Measurements from ENCODE around the gene JAZF1.

Gene JAZF1

DNA sequence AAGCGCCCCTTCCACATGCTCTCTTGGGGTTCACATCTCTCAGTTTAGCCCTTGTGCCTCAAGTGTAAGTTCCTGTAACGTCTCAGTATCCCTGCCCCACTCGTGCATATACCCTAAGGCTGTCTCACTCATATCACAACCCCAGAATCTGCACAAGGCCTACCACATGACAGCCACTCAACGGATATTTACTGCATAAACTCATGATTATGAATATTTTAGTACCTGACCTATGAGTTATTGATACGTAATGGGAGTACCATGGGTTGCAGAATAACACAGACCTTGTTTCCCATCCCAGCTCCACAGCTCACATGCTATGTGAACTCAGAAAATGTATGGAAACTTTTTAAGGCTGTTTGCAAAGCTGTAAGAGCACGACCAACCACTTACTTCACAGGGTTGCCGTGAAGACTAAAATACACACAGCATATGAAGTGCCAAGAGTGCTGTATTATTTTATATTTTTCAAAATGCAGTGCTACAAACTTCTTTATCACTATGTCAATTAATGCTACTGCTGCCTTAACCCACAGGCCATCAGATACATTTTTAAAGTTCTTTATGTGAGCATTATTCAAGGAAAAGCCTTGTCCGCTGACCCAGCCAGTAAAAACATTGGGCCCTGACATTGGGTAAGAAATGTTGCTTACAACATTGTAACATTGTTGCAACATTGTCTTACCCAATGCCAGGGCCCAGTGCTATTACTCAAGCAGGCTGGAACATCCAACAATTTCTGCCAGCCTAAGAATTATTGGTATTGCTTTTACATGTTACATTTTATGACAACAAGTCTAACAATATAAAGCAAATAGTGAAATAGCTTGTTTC, 97.2 kb downstream of the JAZF1 start:
- TF ChIP-seq FOXP2 (optimal IDR thresholded peaks at IDR 0.05; ENCODE audit: borderline replicate concordance, extremely low read depth, extremely low read length, insufficient read depth) (no peak), POLR2AphosphoS5 (IDR thresholded peaks at IDR 0.05; ENCODE audit: low read depth, low read length) (no peak), TAF1 (IDR thresholded peaks at IDR 0.05; ENCODE audit: borderline replicate concordance, insufficient read depth, low read length) (no peak), SIN3A (IDR thresholded peaks at IDR 0.05; ENCODE audit: borderline replicate concordance, insufficient read depth, low read length) (no peak)
- TF ChIP-seq, protein P1, sequence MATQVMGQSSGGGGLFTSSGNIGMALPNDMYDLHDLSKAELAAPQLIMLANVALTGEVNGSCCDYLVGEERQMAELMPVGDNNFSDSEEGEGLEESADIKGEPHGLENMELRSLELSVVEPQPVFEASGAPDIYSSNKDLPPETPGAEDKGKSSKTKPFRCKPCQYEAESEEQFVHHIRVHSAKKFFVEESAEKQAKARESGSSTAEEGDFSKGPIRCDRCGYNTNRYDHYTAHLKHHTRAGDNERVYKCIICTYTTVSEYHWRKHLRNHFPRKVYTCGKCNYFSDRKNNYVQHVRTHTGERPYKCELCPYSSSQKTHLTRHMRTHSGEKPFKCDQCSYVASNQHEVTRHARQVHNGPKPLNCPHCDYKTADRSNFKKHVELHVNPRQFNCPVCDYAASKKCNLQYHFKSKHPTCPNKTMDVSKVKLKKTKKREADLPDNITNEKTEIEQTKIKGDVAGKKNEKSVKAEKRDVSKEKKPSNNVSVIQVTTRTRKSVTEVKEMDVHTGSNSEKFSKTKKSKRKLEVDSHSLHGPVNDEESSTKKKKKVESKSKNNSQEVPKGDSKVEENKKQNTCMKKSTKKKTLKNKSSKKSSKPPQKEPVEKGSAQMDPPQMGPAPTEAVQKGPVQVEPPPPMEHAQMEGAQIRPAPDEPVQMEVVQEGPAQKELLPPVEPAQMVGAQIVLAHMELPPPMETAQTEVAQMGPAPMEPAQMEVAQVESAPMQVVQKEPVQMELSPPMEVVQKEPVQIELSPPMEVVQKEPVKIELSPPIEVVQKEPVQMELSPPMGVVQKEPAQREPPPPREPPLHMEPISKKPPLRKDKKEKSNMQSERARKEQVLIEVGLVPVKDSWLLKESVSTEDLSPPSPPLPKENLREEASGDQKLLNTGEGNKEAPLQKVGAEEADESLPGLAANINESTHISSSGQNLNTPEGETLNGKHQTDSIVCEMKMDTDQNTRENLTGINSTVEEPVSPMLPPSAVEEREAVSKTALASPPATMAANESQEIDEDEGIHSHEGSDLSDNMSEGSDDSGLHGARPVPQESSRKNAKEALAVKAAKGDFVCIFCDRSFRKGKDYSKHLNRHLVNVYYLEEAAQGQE (IDR thresholded peaks at IDR 0.05; ENCODE audit: insufficient read depth in 1 of 2, low read depth in 2 of 2, low read length in 2 of 2): no peak

DNA sequence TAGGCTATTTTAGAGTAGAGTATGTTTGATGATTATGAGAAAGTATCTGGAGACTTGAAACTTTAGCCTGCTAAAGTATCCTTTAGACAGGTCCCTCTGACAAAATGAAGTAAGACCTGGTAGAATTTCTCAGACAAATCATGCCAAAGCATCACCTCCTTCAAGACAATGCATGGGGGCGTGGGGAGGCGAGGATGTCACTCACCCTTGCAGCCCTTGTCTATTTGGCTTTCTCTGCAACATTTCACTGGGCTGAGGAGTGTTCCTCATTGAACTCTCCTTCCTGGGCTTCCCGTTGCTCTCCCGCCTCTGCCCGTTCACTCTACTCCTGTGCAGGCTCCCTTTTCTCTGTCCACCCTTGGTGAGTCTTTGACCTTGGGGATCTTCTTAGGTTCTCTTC, 98.5 kb downstream of the JAZF1 start:
- no peak for TF ChIP-seq POLR2AphosphoS5 (IDR thresholded peaks at IDR 0.05; ENCODE audit: low read depth, low read length)
- no peak for TF ChIP-seq FOXP2 (optimal IDR thresholded peaks at IDR 0.05; ENCODE audit: borderline replicate concordance, extremely low read depth, extremely low read length, insufficient read depth)
- no peak for TF ChIP-seq SIN3A (IDR thresholded peaks at IDR 0.05; ENCODE audit: borderline replicate concordance, insufficient read depth, low read length)
- TF ChIP-seq, protein P1 (IDR thresholded peaks at IDR 0.05; ENCODE audit: insufficient read depth in 1 of 2, low read depth in 2 of 2, low read length in 2 of 2): no peak
- TF ChIP-seq TAF1 (IDR thresholded peaks at IDR 0.05; ENCODE audit: borderline replicate concordance, insufficient read depth, low read length): no peak

DNA sequence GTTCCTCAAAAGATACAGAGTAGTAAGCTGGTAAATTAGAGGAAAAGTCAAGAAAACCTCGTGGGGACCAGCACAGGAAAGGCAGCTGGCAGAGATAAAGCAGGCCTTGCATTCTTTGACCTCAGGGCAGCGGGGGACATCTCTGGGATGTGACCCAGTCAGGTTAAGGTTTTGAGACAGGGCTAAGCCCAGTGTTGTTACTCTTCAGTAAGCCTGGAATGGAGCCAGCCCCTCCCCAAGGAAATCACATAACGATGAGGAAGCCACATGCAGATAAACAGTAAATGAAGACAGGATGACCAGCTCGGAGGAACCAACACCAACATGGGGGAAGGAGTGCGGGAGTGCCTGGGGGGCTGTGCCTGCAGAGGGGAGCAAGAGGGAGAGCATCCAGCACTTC, 99.6 kb downstream of the JAZF1 start:
- TF ChIP-seq FOXP2 (optimal IDR thresholded peaks at IDR 0.05; ENCODE audit: borderline replicate concordance, extremely low read depth, extremely low read length, insufficient read depth) (no peak), SIN3A (IDR thresholded peaks at IDR 0.05; ENCODE audit: borderline replicate concordance, insufficient read depth, low read length) (no peak), POLR2AphosphoS5 (IDR thresholded peaks at IDR 0.05; ENCODE audit: low read depth, low read length) (no peak), TAF1 (IDR thresholded peaks at IDR 0.05; ENCODE audit: borderline replicate concordance, insufficient read depth, low read length) (no peak)
- TF ChIP-seq, protein P1 (IDR thresholded peaks at IDR 0.05; ENCODE audit: insufficient read depth in 1 of 2, low read depth in 2 of 2, low read length in 2 of 2): no peak

DNA sequence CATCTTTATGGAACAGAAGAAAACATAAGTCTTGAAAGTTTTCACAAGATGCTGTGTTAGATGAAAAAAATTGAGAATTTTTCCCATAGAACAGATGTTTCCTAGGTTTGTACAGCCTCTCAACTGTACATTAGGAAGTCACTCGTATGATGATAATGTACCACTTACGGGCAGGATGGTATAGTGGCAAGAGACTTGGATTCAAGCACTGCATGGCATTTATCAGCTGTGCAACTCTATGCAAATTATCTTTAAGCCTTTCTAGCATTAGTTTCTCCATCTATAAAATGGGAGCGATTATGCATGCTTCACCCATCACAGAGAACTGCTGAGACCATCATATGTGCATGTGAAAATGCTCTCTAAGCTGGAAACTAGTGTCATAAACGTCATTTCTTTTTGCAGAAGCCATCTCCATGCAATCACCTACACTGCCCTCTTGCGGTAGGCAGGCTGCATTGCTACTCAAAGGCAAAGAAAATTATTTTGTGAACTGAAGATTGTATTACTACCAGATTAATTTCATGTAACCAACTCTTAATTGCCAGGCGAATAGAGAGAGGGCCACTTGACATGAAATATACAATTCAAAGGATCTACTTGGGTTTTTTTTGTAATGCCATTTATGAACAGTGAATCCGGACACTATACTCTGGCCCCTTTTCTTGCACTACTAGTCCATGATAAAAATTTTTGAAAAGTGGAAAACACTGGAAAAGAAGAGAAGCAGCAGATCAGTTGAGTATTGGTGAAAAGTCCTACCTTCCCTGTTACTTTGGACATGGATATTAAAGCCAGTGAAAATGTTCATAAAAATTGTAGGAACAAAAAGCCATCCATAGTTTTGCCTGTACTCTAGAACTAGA, 102.3 kb downstream of the JAZF1 start:
- TF ChIP-seq SIN3A (IDR thresholded peaks at IDR 0.05; ENCODE audit: borderline replicate concordance, insufficient read depth, low read length) (no peak), FOXP2 (optimal IDR thresholded peaks at IDR 0.05; ENCODE audit: borderline replicate concordance, extremely low read depth, extremely low read length, insufficient read depth) (no peak), TAF1 (IDR thresholded peaks at IDR 0.05; ENCODE audit: borderline replicate concordance, insufficient read depth, low read length) (no peak)
- TF ChIP-seq, protein P1 (IDR thresholded peaks at IDR 0.05; ENCODE audit: insufficient read depth in 1 of 2, low read depth in 2 of 2, low read length in 2 of 2): no peak
